GM19351 (cell line): ENCODE measurements around the gene FRMPD2.
A peak's percentile ranks its signal among the peaks of the same experiment; 100 is the strongest.

Experiments
- ATAC-seq: cut with Tn5 transposase; IDR thresholded peaks from one replicate; pipeline ENCODE4 v1.9.1; 2021; ENCODE audit warnings: mild to moderate bottlenecking, moderate library complexity; ENCODE audit not compliant: unreplicated experiment

FRMPD2 gene

DNA sequence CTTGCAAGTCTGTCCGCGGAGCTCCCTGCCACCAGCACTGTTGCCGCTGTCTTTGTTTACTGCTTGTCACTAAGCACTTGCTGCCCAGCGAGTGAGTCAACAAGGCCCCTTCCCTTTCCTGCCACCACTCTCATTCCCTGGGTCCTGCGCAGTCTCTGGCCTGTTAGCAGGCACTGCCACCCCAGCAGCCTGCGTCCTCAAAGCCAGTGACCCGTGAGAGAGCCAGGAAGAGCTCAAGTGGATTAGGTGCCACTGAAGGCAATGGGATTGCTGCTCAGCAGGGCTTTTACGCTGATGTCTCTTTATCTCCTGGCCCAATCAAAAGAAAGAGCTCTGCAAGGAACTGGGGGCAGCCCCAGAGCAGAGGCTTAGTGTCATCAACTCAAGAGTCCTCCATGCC is at the start of gene FRMPD2:
FRMPD2 (minus strand) TSS at position 61 of the 400 bp plus-strand sequence. CDS start 129 bp downstream, outside the sequence.
- no peak for ATAC-seq

DNA sequence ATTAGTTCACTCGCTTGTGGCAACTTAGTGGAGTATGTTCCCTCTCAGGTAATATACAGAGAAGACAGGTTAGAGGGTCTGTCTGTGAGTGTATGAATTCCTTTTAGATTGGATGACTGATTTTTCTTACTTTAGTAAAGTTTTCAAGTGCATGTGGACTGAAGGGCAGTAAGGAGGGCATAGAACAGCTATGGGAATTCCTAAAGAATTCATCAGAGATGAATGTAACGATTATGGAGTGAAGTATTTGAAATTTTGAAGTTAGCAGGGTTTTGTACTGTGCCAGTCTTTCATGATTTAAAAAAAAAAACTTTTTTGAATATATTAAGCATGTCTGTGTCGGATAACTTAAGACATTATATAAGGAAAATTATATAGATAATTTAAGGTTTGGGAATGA is 47.5 kb upstream of the FRMPD2 start:
- no peak for ATAC-seq

GRCh38 chr10:48317321-48317990 is 43.0 kb upstream of the FRMPD2 start:
- ATAC-seq = no peak

DNA sequence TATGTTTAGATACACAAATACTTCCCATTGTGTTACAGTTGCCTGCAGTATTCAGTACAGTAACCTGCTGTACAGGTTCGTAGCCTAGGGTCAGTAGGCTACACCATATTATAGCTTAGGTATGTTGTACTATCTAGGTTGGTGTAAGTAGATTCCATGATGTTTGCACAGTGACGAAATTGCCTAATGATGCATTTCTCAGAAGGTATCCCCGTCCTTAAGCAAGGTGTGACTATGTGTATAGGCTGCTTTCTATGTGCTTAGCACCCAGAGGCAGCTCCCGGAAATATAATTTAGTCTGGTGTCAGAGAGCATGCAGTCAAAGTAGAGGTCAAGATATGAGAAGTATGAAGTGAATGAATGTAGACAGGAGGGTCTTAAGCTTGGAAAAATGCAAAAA is 41.7 kb upstream of the FRMPD2 start:
- no peak for ATAC-seq

DNA sequence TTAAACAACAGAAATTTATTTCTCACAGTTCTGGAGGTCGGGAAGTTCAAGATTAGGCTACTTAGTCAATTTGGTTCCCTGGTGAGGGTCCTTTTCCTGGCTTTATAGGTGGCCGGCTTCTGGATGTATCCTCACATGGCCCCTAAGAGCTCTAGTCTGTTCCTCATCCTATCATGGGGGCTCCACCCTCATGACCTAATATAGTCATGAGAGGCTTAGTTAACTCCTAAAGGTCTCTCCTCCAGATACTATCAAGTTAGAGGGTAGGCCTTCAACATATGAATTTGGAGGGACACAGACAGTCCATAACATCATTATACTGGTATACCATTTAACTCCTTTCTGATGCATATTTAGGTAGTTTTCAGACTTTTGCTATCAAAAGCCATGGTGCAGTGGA is 39.6 kb upstream of the FRMPD2 start:
- ATAC-seq = no peak

- ATAC-seq = no peak
Observed at GRCh38 chr10:48309711-48310226, 35.3 kb upstream of the FRMPD2 start.

DNA sequence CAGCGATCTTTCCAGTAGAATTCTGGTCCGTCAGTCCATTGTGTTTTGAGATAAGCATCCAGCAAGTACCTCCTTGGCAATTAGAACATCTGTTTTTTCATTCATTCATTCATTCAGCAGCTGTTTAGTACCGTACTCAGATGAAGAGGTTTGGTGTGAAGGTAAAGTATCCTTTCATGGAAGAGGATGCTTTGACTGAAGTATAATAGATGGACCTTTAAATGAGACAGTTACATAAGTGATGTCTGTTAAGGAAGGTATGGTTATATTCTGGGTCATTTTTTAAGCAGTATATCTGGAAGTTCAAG is 33.2 kb upstream of the FRMPD2 start:
- ATAC-seq = no peak

DNA sequence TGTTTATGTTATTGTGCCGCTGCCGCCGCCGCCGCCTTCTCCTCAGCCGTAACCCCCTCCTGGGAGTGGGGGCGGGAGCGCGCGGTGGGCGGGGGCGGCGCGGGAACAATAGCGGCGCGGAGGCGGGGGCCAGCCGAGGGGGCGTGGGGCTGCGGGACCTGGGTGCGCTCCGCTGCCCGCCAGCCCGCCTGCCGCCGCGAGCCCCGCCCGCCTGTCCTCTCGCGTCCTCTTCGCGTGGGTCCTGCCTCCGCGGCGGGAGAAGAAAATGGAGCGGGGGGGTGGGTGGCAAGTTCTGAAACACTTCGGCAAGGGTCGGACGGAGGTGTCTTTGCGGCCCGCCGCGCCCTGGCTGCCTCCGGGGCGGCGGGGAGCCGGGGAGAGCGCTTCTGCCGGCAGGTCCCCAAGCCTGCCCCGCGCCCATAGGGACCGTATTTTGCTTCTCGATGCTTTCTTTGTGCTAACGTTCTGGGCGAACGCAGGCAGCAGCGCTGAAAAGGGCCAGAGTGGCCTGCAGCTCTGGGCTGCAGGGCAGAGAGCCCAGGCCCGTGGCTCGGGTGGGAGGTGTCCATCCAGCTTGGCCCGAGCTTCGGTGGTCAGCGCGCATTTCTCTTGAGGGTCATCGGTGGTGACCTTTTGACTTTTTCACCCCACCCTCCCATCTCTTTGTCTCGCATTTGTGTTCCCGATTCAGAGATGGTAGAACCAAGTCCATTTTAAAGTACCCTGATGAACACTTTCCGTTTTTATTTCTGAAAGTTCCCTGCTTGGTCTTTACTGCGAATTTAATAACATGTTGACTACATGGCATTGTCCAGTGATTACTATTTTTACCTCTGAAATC is 32.6 kb upstream of the FRMPD2 start:
- ATAC-seq = peak; percentile 35

DNA sequence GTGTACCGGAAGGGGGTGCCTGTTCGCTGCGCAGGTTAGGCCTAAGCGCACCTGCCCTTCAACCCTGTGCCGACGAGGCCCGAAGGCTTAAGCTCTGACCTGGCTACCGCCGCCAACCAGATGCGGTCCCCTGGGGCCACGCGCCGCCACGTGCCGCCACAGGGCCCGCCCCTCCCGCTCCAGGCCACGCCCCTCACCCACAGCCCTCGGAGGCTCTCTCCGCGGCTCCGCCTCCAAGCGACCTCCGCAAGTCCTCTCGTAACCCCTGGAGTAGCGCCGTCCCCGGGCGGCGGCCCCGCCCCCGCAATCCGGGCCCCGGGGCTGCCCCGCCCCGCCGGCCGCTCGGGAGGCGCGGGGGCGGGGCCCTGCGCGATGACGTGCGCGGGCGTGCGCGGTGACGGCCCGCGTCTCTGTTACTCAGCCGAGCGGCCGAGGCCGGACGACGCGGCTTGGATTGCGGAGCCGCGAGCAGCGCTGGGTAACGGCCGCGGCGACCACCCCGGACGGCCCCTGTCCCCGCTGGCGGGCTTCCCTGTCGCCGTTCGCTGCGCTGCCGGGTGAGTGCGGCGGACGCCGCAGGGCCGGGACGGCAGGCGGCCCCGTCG is 31.9 kb upstream of the FRMPD2 start, which contains the start of gene MAPK8:
MAPK8 (plus strand) TSS at position 413 of the 605 bp plus-strand sequence. CDS start 94,984 bp downstream, outside the sequence.
- peak; percentile 77 for ATAC-seq

- no peak for ATAC-seq
Observed at GRCh38 chr10:48305905-48306264, 31.4 kb upstream of the FRMPD2 start.

GRCh38 chr10:48302515-48303476 is 28.3 kb upstream of the FRMPD2 start:
- ATAC-seq = no peak

DNA sequence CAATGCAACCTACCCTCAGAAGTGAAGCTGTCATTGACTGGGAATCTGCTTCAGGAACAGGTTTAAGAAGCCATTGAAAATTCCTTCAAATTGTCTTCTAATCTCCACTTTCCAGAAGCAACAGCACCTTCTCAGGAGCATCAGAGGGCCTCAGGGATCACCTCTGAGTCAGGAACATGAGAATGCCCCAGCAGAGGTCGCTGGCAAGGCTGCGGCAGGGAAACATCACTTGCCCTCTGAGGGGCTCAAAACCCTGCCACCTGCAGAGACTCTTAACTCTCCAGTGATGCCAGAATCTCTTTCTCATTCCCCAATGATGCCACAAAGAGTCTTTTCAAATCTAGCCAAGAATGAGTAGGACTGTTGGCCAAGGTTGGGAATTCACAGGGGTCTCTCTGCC is 26.1 kb upstream of the FRMPD2 start:
- ATAC-seq = no peak

GRCh38 chr10:48299692-48300091 is 25.2 kb upstream of the FRMPD2 start:
- no peak for ATAC-seq

- no peak for ATAC-seq
Observed at GRCh38 chr10:48299066-48299465, 24.6 kb upstream of the FRMPD2 start.

GRCh38 chr10:48296576-48297098 is 22.1 kb upstream of the FRMPD2 start:
- ATAC-seq = no peak

DNA sequence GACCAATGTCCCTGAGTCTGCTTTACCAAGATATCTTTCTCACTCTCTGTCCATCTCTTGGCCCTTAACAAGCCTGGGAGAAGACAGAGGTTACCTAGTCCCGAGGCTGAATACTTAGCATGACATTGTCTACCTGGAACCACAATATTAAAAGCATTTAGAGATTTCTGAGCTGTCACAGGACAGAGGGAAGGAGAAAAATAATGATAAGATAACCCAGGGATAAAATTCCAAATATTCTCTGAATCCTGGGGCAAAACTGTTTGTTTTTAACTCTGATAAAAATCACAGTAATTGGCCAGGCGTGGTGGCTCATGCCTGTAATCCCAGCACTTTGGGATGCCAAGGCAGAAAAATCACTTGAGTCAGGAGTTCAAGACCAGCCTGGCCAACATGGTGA is 19.9 kb upstream of the FRMPD2 start:
- no peak for ATAC-seq

- no peak for ATAC-seq
Observed at GRCh38 chr10:48292616-48293015, 18.1 kb upstream of the FRMPD2 start.

- no peak for ATAC-seq
Observed at GRCh38 chr10:48291190-48291589, 16.7 kb upstream of the FRMPD2 start.

DNA sequence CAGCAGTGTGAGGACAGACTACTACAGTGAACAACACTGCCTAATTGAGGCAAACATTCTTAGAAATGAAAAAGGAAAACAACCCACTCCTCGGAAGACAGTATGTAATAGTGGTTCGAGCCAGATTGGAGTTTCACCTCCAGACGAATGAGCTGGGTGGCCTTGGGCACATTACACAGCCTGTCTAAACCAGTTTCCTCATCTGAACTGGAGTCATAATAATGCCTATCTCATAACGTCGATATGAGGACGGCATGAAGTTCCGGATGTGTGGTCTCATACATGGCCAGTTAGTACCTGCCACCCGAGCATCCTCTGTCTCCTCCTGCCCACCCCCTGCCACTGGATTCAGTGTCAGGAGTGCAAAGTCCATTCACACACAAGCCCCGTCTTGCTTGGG is 15.8 kb upstream of the FRMPD2 start:
- ATAC-seq = no peak

DNA sequence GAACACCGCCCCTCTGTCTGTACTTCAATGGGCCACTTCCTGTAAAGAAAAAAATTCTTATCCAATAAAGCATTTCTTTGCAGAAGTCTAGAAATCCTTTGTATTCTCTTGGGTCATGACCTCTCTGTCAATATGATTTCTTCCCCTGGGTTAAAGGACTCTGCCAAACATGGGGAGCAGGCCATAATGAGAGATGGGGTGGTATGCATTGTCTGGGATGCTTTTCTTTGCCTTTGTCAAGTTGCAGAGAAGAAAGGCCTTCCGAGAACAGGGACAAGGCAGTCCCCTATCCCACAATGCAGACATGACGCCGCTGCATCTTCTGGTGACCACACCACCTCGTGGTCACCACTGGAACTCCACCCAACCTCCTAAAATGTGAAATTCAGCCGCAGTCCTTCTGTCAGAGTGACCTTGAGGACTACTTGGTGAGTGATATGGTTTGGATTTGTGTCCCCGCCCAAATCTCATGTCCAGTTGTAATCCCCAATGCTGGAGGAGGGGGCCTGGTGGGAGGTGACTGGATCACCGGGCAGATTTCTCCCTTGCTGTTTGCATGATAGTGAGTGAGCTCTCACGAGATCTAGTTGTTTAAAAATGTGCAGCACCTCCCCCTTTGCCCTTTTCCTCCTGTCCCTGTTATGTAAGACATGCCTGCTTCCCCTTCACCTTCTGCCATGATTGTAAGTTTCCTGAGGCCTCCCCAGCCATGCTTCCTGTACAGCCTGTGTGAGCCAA is 15.2 kb upstream of the FRMPD2 start:
- peak; percentile 64 for ATAC-seq
